Measurements from ENCODE around the gene ALOX12B. TPM values are rescaled to one million over a fixed set of nuclear protein-coding genes. Genes with fewer than 3 reads are reported as not detected.

ALOX12B gene
- total and polyA plus RNA-seq, 2 of the 8 experiments (the other 6 are each of a cell fraction or from before 2014, with no cell fraction given), result 0.86 TPM; not detected in 1

- DNase-seq (ENCODE audit: low read depth in 1 of 2, low spot score in 2 of 2) (peak in 1 of 2 experiments; percentile 67), FAIRE-seq (no peak)
- Histone ChIP-seq H3K14ac (ENCODE audit: insufficient read length) (peak overlapping the region; percentile 70), H2BK20ac (ENCODE audit: low read length) (peak overlapping the region; percentile 98), H3K27me3 (replicated peaks in 1 of 4; ENCODE audit: control insufficient read depth in 3 of 4, extremely low read depth in 1 of 4, insufficient read depth in 3 of 4, low read length in 3 of 4) (peaks cover 0 to 8% (median 4%) of the 10 kb centered on the region in 4 experiments; a peak in 6 of 7 replicates), H3K56ac (replicated peaks; ENCODE audit: insufficient read length, low read depth, low read length) (no peak overlapping the region), H2AFZ (ENCODE audit: low read length) (peak overlapping the region; percentile 28), H2BK12ac (ENCODE audit: low read depth, low read length) (peak overlapping the region; percentile 97; the same call in 1 of the 2 replicates), H2BK5ac (ENCODE audit: low read depth, low read length) (peak overlapping the region; percentile 91; the same call in 1 of the 2 replicates), H3K79me2 (ENCODE audit: control insufficient read depth in 1 of 2, insufficient read depth in 2 of 2, low read length in 2 of 2) (no peaks in the 10 kb centered on the region), H4K91ac (replicated peaks; ENCODE audit: insufficient read length, low read length) (peak overlapping the region; percentile 97), H3K27ac (ENCODE audit: low read depth, low read length) (no peak overlapping the region), H3K23ac (ENCODE audit: insufficient read length) (no peak overlapping the region), H2BK120ac (replicated peaks; ENCODE audit: low read depth, low read length) (peak overlapping the region; percentile 69), H3K18ac (ENCODE audit: extremely low read depth, low read length) (peak overlapping the region; percentile 79; the same call in 1 of the 2 replicates), H4K8ac (ENCODE audit: extremely low read depth, insufficient read depth, low read length) (no peak overlapping the region; the same call in 1 of the 2 replicates), H3K36me3 (ENCODE audit: control insufficient read depth in 2 of 4, insufficient read depth in 4 of 4, low read length in 3 of 4) (no peaks in the 10 kb centered on the region), H4K20me1 (replicated peaks in 1 of 2; ENCODE audit: control insufficient read depth in 1 of 2, insufficient read depth in 2 of 2, low read length in 2 of 2) (no peaks in the 10 kb centered on the region), H3K9me3 (ENCODE audit: insufficient read depth in 2 of 2, low read depth in 1 of 2, low read length in 1 of 2) (no peaks in the 10 kb centered on the region), H3K4ac (replicated peaks; ENCODE audit: insufficient read length, low read depth, low read length) (peak overlapping the region; percentile 19), H3K79me1 (ENCODE audit: low read depth, low read length) (no peaks in the 10 kb centered on the region), H3K9ac (replicated peaks in 1 of 4; ENCODE audit: extremely low read depth in 1 of 4, low read depth in 3 of 4, low read length in 3 of 4) (no peak overlapping the region; a peak in 1 of 7 replicates), H4K5ac (ENCODE audit: insufficient read length, low read depth, low read length) (peak overlapping the region; percentile 59), H3K4me2 (ENCODE audit: insufficient read depth in 1 of 2, low read depth in 2 of 2, low read length in 2 of 2) (peak overlapping the region; percentile 40 to 53), H3K23me2 (ENCODE audit: low read depth, low read length) (peaks cover 7% of the 10 kb centered on the region), H3K4me1 (replicated peaks in 1 of 4; ENCODE audit: control insufficient read depth in 3 of 4, insufficient read depth in 4 of 4, low read length in 3 of 4) (peaks cover 0 to 13% (median 9%) of the 10 kb centered on the region in 4 experiments; a peak in 6 of 7 replicates), H3K4me3 (ENCODE audit: extremely low read depth in 1 of 4, insufficient read depth in 2 of 4, low read depth in 3 of 4, low read length in 4 of 4) (peak overlapping the region in 1 of 4 experiments; percentile 15; a peak in 1 of 8 replicates), H2AK5ac (ENCODE audit: low read depth, low read length) (peak overlapping the region; percentile 92; the same call in 1 of the 2 replicates), H2BK15ac (ENCODE audit: low read length) (peak overlapping the region; percentile 75; the same call in 1 of the 2 replicates)
- CTCF ChIA-PET (ENCODE audit: partially characterized antibody), result interaction anchor here (0.9 to 2.4 kb wide), 14 partner anchors 9 to 74 kb away, joined by 3 to 10 read pairs (median 4); partner anchors contain the start of genes ALOXE3 and HES7
- 57% methylated on average over 12 of the region's 12 CpGs; no CpG with 5 or more reads in 1 of the 2 experiments for WGBS, 2 experiments (ENCODE audit: extremely low coverage in 1 of 2, insufficient coverage in 1 of 2, insufficient read length in 1 of 2, insufficient replicate concordance in 2 of 2, low coverage in 1 of 2, low lambda C conversion rate in 2 of 2, missing lambda C conversion rate in 1 of 2)
- POLR2A ChIA-PET (ENCODE audit: partially characterized antibody), result interaction anchor here (0.6 to 10.3 kb wide), 15 partner anchors 8 to 89 kb away, joined by 3 to 76 read pairs (median 5); partner anchors contain the start of genes BORCS6, HES7 and TMEM107
- TF ChIP-seq MAX (IDR thresholded peaks at IDR 0.05) (peak; percentile 95), POLR2AphosphoS5 (IDR thresholded peaks at IDR 0.05; ENCODE audit: low read depth, low read length) (no peak), EGR1 (IDR thresholded peaks at IDR 0.05; ENCODE audit: borderline replicate concordance, low read depth, low read length) (peak; percentile 57; the same call in 1 of the 2 replicates), EP300 (IDR thresholded peaks at IDR 0.05; ENCODE audit: borderline replicate concordance in 1 of 2, low read depth in 2 of 2, low read length in 2 of 2) (no peak), HDAC2 (IDR thresholded peaks at IDR 0.05; ENCODE audit: borderline replicate concordance in 1 of 2, low read depth in 2 of 2, low read length in 2 of 2) (0 out of 4 replicates have a peak, but pooled peaks have one; percentile 16 to 43), ASH2L (IDR thresholded peaks at IDR 0.05; ENCODE audit: low read length) (peak; percentile 69), RBBP5 (IDR thresholded peaks at IDR 0.05; ENCODE audit: borderline replicate concordance, low read depth, low read length) (0 out of 2 replicates have a peak, but pooled peaks have one; percentile 35), KDM1A (IDR thresholded peaks at IDR 0.05; ENCODE audit: borderline replicate concordance, low read length) (peak; percentile 87), PHF8 (conservative IDR thresholded peaks at IDR 0.05; ENCODE audit: low read depth, low read length) (no peak), E2F6 (IDR thresholded peaks at IDR 0.05) (peak; percentile 40; the same call in 1 of the 2 replicates)
Measured at GRCh38 chr17:8133399-8133798, 45.9 kb upstream of the ALOX12B start.
